ENCODE measurements around the gene PZP. TPM values are rescaled to one million over a fixed set of nuclear protein-coding genes. Genes with fewer than 3 reads are reported as not detected.

PZP gene
- total and polyA plus RNA-seq, 2 donors (not counting 1 experiment from before 2014, with no cell fraction given): not detected

DNA sequence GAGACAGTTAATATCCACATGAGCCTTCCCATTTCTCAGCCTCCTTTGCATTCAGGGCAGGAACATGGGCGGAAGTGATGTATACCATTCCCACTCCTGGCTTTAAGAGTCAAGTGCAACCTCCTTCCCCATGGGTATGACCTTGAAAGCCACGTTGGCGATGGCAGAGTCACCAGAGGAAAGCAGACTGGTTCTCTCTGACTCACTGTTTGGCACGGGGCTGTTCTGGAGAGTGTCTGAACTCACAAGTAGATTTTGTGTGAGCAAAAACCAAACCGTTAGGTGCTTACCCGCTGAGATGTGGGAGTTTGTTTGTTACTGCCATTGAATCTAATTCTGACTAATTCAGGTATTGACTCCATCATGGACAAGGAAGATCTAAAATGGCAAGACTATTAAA, 36.7 kb upstream of the PZP start:
- Histone ChIP-seq H2AFZ (ENCODE audit: insufficient read depth, low read depth, low read length, poor library complexity, severe bottlenecking) (no peak overlapping the region), H3K27ac (ENCODE audit: low read length in 2 of 2) (no peak overlapping the region), H3K4me3 (ENCODE audit: control extremely low read depth in 1 of 5, extremely low read depth in 1 of 5, insufficient read depth in 1 of 5, low read depth in 2 of 5, low read length in 4 of 5) (no peak overlapping the region), H3K4me2 (replicated peaks; ENCODE audit: low read depth, low read length, poor library complexity, severe bottlenecking) (no peak overlapping the region), H3K79me2 (ENCODE audit: control insufficient read depth, insufficient read depth, low read length) (no peaks in the 10 kb centered on the region), H3K27me3 (replicated peaks in 1 of 4; ENCODE audit: control extremely low read depth in 1 of 4, control insufficient read depth in 3 of 4, insufficient read depth in 4 of 4, low read length in 3 of 4) (peaks cover 0 to 17% (median 3%) of the 10 kb centered on the region in 4 experiments), H3K9me3 (ENCODE audit: control extremely low read depth in 1 of 3, control insufficient read depth in 2 of 3, insufficient read depth in 1 of 3, low read length in 2 of 3) (no peaks in the 10 kb centered on the region), H3K36me3 (replicated peaks in 1 of 2; ENCODE audit: control extremely low read depth in 1 of 2, control insufficient read depth in 1 of 2, extremely low read depth in 1 of 2, insufficient read depth in 2 of 2, low read length in 1 of 2) (no peaks in the 10 kb centered on the region), H4K20me1 (ENCODE audit: control insufficient read depth, insufficient read depth, low read length, poor library complexity, severe bottlenecking) (no peaks in the 10 kb centered on the region), H3K4me1 (ENCODE audit: control insufficient read depth in 2 of 2, insufficient read depth in 2 of 2, low read length in 2 of 2) (peaks cover 0 to 5% of the 10 kb centered on the region in 2 donors), H3K9ac (ENCODE audit: low read length) (no peak overlapping the region)
- Mint-ChIP-seq H3K27me3 (peaks cover 34% of the 10 kb centered on the region), H3K9me3 (ENCODE audit: insufficient read depth) (no peaks in the 10 kb centered on the region), H3K27ac (no peak overlapping the region), H3K4me3 (no peak overlapping the region), H3K4me1 (peaks cover 11% of the 10 kb centered on the region)
- no peak for TF ChIP-seq EZH2 (IDR thresholded peaks at IDR 0.05; ENCODE audit: borderline replicate concordance, insufficient read depth, low read depth, low read length, poor library complexity, severe bottlenecking)
- TF ChIP-seq, protein P1, sequence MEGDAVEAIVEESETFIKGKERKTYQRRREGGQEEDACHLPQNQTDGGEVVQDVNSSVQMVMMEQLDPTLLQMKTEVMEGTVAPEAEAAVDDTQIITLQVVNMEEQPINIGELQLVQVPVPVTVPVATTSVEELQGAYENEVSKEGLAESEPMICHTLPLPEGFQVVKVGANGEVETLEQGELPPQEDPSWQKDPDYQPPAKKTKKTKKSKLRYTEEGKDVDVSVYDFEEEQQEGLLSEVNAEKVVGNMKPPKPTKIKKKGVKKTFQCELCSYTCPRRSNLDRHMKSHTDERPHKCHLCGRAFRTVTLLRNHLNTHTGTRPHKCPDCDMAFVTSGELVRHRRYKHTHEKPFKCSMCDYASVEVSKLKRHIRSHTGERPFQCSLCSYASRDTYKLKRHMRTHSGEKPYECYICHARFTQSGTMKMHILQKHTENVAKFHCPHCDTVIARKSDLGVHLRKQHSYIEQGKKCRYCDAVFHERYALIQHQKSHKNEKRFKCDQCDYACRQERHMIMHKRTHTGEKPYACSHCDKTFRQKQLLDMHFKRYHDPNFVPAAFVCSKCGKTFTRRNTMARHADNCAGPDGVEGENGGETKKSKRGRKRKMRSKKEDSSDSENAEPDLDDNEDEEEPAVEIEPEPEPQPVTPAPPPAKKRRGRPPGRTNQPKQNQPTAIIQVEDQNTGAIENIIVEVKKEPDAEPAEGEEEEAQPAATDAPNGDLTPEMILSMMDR (IDR thresholded peaks at IDR 0.05): no peak
- no peak for DNase-seq
- ATAC-seq (ENCODE audit: low read depth): no peak
- POLR2A ChIA-PET: no interaction called here
- intact Hi-C loops (cut with micrococcal nuclease): no loop called here
- CTCF ChIA-PET: no interaction called here
- 64% methylated on average over 6 of the region's 6 CpGs for WGBS (ENCODE audit: insufficient coverage)

- H2AFZ ChIP-seq (ENCODE audit: insufficient read depth, low read depth, low read length, poor library complexity, severe bottlenecking): no peak overlapping the region
- WGBS (ENCODE audit: insufficient coverage): no CpG with 5 or more reads among the region's 1 CpG
- POLR2A ChIA-PET: no interaction called here
- H3K4me3 Mint-ChIP-seq: no peak overlapping the region
- no peak overlapping the region for H3K27ac Mint-ChIP-seq
- no peaks in the 10 kb centered on the region for H4K20me1 ChIP-seq (ENCODE audit: control insufficient read depth, insufficient read depth, low read length, poor library complexity, severe bottlenecking)
- H3K79me2 ChIP-seq (ENCODE audit: control insufficient read depth, insufficient read depth, low read length): no peaks in the 10 kb centered on the region
- ATAC-seq (ENCODE audit: low read depth) (no peak), DNase-seq (no peak)
- H3K9ac ChIP-seq (ENCODE audit: low read length): no peak overlapping the region
- H3K4me3 ChIP-seq (ENCODE audit: control extremely low read depth in 1 of 5, extremely low read depth in 1 of 5, insufficient read depth in 1 of 5, low read depth in 2 of 5, low read length in 4 of 5): no peak overlapping the region
- peaks cover 29% of the 10 kb centered on the region for H3K27me3 Mint-ChIP-seq
- H3K9me3 ChIP-seq (ENCODE audit: control extremely low read depth in 1 of 3, control insufficient read depth in 2 of 3, insufficient read depth in 1 of 3, low read length in 2 of 3): no peaks in the 10 kb centered on the region
- H3K27ac ChIP-seq (ENCODE audit: low read length in 2 of 2): no peak overlapping the region
- TF ChIP-seq, protein P1 (IDR thresholded peaks at IDR 0.05): no peak
- TF ChIP-seq EZH2 (IDR thresholded peaks at IDR 0.05; ENCODE audit: borderline replicate concordance, insufficient read depth, low read depth, low read length, poor library complexity, severe bottlenecking): no peak
- peaks cover 0 to 5% of the 10 kb centered on the region in 2 donors for H3K4me1 ChIP-seq (ENCODE audit: control insufficient read depth in 2 of 2, insufficient read depth in 2 of 2, low read length in 2 of 2)
- no peaks in the 10 kb centered on the region for H3K9me3 Mint-ChIP-seq (ENCODE audit: insufficient read depth)
- peaks cover 11% of the 10 kb centered on the region for H3K4me1 Mint-ChIP-seq
- peaks cover 0 to 14% (median 3%) of the 10 kb centered on the region in 4 experiments for H3K27me3 ChIP-seq (replicated peaks in 1 of 4; ENCODE audit: control extremely low read depth in 1 of 4, control insufficient read depth in 3 of 4, insufficient read depth in 4 of 4, low read length in 3 of 4)
- no peaks in the 10 kb centered on the region for H3K36me3 ChIP-seq (replicated peaks in 1 of 2; ENCODE audit: control extremely low read depth in 1 of 2, control insufficient read depth in 1 of 2, extremely low read depth in 1 of 2, insufficient read depth in 2 of 2, low read length in 1 of 2)
- CTCF ChIA-PET: no interaction called here
- intact Hi-C loops (cut with micrococcal nuclease): no loop called here
- H3K4me2 ChIP-seq (replicated peaks; ENCODE audit: low read depth, low read length, poor library complexity, severe bottlenecking): no peak overlapping the region
Measured at GRCh38 chr12:9243999-9244649, 35.9 kb upstream of the PZP start.

Data from B cell (primary cell).